ENCODE results near the gene LBHD2. TPM values are rescaled to one million over a fixed set of nuclear protein-coding genes. Genes with fewer than 3 reads are reported as not detected.

Gene LBHD2
- total RNA-seq, 1 donor from 2014 or later = not detected

DNA sequence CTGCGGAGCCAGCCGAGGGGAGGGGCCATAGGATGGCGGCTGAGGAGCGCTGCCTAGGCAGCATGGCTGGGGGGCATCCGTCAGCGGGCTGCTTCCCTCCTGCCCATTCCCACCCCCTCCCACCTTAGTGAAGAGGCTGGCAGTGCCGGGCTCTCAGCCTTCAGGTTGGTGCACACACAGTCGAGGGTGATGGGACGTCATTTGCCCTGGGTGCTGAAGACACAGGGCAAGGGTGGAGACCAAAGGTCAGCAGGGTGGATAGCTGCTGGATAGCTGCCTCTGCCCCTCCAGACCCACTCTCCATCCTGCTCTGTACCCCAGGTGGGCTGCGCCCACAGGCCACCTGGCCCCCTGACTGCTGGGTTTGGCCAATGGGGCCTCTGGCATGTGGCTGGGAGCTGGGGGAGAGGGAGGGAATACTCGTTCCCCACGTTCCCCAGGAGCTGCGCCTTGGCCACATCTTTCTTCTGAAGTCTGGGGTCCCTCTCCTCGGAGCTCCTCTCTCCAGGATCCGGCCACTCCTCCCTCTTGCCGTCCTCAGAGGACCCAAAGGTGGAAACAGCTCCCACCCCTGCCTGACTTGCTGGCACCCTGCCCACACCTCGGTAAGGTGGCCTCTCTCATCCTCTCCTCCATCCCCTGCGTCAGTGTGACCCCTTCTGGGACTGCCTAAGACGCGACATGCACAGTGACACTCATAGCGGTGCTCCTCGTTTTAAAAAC lies 15.5 kb upstream of the LBHD2 start:
- H3K27me3 Mint-ChIP-seq (ENCODE audit: unreplicated experiment) = peaks cover 4% of the 10 kb centered on the region
- DNase-seq (ENCODE audit: low spot score) = no peak
- TF ChIP-seq CTCF (IDR thresholded peaks at IDR 0.05; ENCODE audit: unreplicated experiment) = no peak
- H3K9me3 Mint-ChIP-seq (ENCODE audit: unreplicated experiment) = no peaks in the 10 kb centered on the region
- H3K4me1 Mint-ChIP-seq (ENCODE audit: unreplicated experiment) = peaks cover 16% of the 10 kb centered on the region
- peak overlapping the region; percentile 36 for H3K27ac Mint-ChIP-seq (ENCODE audit: unreplicated experiment)
- H3K36me3 Mint-ChIP-seq (ENCODE audit: low read depth, unreplicated experiment) = no peaks in the 10 kb centered on the region
- no peak overlapping the region for H3K4me3 Mint-ChIP-seq (ENCODE audit: unreplicated experiment)

DNA sequence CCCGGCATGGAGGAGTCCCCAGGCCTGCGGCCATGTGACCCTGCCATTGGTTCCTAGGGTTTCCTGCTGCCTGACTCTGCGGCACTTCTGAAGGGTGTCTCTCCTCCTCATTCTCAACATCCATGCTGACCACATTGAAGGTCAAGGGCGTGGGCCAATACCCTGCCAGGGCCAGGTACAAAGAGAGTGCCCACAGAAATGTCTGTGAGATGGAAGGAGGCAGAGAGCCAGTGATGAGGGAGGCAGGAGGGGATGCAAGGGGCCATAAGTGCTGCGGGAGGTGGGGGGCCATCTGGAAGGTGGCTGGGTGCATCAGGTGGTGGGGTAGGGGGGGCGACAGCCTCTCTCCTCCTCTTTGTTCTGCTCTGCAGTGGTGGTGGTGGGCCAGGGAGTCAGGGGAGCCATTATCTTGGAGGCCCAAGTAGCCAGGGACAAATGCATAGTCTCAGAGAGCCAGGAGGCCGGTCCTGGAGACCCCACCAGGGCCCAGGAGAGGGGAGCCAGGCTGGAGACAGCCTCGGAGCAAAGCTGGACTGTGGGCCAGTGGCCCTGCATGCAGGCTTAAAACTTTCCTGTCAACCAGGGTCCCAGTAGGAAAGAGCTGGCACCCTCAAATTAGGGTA lies 13.6 kb upstream of the LBHD2 start:
- Mint-ChIP-seq H3K4me3 (ENCODE audit: unreplicated experiment) (no peak overlapping the region), H3K27ac (ENCODE audit: unreplicated experiment) (no peak overlapping the region), H3K9me3 (ENCODE audit: unreplicated experiment) (no peaks in the 10 kb centered on the region), H3K36me3 (ENCODE audit: low read depth, unreplicated experiment) (no peaks in the 10 kb centered on the region), H3K4me1 (ENCODE audit: unreplicated experiment) (peaks cover 6% of the 10 kb centered on the region), H3K27me3 (ENCODE audit: unreplicated experiment) (peaks cover 6% of the 10 kb centered on the region)
- DNase-seq (ENCODE audit: low spot score) = no peak
- no peak for TF ChIP-seq CTCF (IDR thresholded peaks at IDR 0.05; ENCODE audit: unreplicated experiment)

DNA sequence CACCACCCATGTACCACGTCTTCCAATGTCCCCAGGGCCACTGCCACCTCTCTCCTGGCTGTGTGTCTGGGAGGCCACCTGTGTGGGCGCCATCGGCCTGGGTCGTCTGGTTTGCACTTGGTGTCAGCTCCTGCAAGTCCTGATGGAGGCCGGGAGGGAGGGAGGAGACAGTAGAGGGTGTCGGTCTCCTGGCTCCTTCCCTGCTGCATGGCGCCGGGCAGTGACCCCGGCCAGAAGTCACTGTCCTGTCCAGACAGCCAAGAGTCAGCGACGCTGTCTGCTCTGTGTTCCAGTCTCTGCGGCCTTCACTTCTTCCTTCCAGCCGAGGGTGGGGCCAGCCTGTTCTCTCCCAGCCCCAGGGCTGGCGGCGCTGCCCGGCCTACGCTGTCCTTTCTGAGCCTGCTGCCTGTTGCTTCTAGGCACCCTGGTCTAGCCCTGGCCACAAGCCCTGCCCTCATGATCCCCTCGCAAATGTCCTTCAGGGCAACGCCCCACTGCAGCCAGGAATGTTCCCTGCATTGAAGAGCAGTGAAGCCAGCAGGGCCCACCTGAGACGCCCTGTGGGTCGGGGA lies 13.0 kb upstream of the LBHD2 start:
- no peak for TF ChIP-seq CTCF (IDR thresholded peaks at IDR 0.05; ENCODE audit: unreplicated experiment)
- DNase-seq (ENCODE audit: low spot score) = no peak
- Mint-ChIP-seq H3K9me3 (ENCODE audit: unreplicated experiment) (no peaks in the 10 kb centered on the region), H3K36me3 (ENCODE audit: low read depth, unreplicated experiment) (no peaks in the 10 kb centered on the region), H3K27me3 (ENCODE audit: unreplicated experiment) (peaks cover 4% of the 10 kb centered on the region), H3K4me3 (ENCODE audit: unreplicated experiment) (no peak overlapping the region), H3K4me1 (ENCODE audit: unreplicated experiment) (peaks cover 2% of the 10 kb centered on the region), H3K27ac (ENCODE audit: unreplicated experiment) (no peak overlapping the region)

GRCh38 chr14:103071544-103072251 lies 12.3 kb upstream of the LBHD2 start:
- Mint-ChIP-seq H3K27ac (ENCODE audit: unreplicated experiment) (no peak overlapping the region), H3K9me3 (ENCODE audit: unreplicated experiment) (no peaks in the 10 kb centered on the region), H3K27me3 (ENCODE audit: unreplicated experiment) (peaks cover 4% of the 10 kb centered on the region), H3K4me3 (ENCODE audit: unreplicated experiment) (no peak overlapping the region), H3K4me1 (ENCODE audit: unreplicated experiment) (no peaks in the 10 kb centered on the region), H3K36me3 (ENCODE audit: low read depth, unreplicated experiment) (no peaks in the 10 kb centered on the region)
- TF ChIP-seq CTCF (IDR thresholded peaks at IDR 0.05; ENCODE audit: unreplicated experiment) = no peak
- DNase-seq (ENCODE audit: low spot score) = no peak
